Dermis microvascular lymphatic vessel endothelial cell (primary cell): ENCODE data around the gene CR2. TPM values are rescaled to one million over a fixed set of nuclear protein-coding genes. Genes with fewer than 3 reads are reported as not detected.
"Not testable (repeated sequence)": the region's sequence is repeated elsewhere in the genome, so short reads cannot be mapped to it uniquely, and the experiment has no call there.

ENCODE experiments used
- DNase-seq, 2 donors: peaks; one replicate each; pipeline versions ENCODE4 v3.0.0 to v3.0.0-alpha.2; 2010; ENCODE audit warnings: low read depth in 2 of 2
- total RNA-seq: library from RNA; depleted of rRNA; stranded (reverse); fragments of >200 nt; gene quantifications from 2 replicates; pipeline ENCODE4 v1.2.1, GENCODE V29; 2014

The CR2 gene
- total RNA-seq, 1 donor from 2014 or later, result under 0.01 TPM

GRCh38 chr1:207504438-207504837 is 50.3 kb downstream of the CR2 start:
- DNase-seq, result no peak

GRCh38 chr1:207510444-207510843 is 56.3 kb downstream of the CR2 start:
- no peak for DNase-seq

DNA sequence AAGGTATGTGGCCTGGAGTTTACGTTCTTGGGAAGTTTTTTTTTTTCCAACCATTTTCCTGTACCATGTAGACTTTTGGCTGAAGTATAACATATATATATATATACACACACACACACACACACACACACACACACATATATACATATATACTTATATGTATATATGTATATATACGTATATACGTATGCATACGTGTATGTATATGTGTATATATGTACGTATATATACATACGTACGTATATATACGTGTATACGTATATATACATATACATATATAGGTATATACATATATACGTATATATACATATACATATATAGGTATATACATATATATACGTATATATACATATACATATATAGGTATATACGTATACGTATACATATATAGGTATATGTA is 60.8 kb downstream of the CR2 start:
- DNase-seq, result no peak

DNA sequence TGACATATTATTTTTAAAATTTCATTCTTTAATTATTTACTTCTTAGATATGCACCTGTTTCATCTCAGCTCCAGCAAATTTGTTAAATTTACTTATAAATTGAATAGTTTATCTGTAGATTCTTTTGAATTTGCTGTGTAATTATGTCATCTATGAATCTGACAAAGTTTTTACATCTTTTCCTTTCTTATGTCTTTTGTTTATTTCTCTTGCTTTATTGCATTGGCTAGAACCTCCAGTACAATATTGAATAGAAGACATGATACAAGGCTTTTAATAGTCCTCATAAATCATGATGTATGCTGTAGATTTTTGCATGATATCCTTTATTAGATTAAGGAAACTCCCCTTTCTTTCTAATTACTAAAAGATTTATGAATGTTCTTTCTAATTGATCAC is 62.6 kb downstream of the CR2 start:
- DNase-seq, result no peak

GRCh38 chr1:207518608-207519236 is 64.6 kb downstream of the CR2 start:
- no peak for DNase-seq

DNA sequence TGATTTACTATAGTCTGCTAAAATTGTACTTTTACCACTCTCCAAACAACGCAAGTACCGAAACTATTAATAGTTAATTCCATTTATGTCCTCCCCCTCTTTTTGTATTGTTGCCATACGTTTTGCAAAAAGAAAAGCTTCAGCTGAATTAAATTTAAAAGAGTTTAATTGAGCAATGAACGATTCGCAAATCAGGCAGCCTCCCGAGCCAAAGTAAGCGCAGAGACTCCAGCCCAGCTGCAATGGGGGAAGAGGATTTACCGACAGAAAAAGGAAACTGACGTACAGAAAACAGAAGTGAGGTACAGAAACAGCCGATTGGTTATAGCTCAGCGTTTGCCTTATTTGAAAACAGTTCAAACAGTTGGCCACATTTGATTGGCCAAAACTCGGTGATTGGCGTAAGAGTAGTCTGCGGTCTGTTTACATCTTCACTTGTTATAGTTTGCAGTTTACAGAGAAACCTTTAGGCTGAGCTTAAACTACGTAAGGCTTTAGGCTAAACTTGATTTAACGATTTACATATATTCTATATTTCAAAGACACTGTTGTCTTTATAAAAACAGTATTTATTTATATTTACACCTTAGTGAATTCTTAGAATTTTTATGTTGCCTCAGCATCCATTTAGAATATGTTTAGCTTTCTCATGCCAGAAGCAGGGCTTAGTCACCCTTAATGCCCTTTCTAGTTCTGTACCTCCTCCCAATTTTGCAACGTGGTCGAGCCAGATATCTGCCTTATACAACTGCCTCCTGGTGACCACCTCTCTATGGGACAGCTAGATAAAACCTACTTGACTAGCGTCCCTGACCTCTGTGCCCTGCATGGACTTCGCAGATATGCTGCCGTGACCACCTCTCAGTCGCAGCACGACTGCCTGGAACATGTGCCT is 65.6 kb downstream of the CR2 start:
- no peak for DNase-seq

- DNase-seq, result not testable (repeated sequence)
These were observed 66.5 kb downstream of the CR2 start for GRCh38 chr1:207520400-207521345.

DNA sequence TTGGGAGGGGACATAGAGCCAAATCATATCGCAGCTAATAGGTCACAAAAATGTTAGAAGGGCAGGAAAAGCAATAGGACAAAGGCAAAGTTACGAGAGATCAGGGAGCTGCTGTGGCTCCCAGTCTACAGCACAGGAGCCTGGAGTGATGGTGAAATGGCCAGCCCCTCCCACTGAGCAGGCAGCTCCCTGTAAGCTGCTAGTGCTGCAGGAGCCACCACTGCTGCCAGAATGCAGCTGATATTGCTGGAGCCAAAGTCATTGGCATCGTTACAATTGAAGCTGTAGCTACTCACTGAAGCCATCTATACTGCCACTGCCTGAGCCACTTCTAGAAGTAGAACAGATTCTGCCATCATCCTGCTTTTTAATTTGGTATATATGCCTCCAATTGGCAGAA is 71.1 kb downstream of the CR2 start:
- DNase-seq, result not testable (repeated sequence)

- not testable (repeated sequence) for DNase-seq
These were observed 74.3 kb downstream of the CR2 start for GRCh38 chr1:207528401-207528800.

DNA sequence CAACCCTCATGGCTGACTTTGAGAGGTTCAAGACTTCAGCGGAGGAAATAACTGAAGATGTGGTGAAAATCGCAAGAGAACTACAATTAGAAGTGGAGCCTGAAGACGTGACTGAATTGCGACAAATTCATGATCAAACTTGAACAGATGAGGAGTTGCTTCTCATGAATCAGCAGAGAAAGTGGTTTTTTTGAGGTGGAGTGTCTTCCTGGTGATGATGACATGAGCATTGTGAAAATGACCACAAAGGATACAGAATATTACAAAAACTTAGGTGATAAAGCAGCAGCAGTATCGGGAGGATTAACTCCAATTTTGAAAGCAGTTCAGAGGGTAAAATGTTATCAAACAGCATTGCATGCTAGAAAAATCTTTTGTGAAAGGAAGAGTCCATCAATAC is 82.1 kb downstream of the CR2 start:
- DNase-seq, result not testable (repeated sequence)

Other genes with a start within 250 kb of the CR2 start
- 85.1 and 99.6 TPM in 2 replicates for gene CD55, start 132.7 kb upstream of the CR2 start, total RNA-seq
- not detected in 2 replicates for gene CR1, start 41.8 kb downstream of the CR2 start, total RNA-seq
- not detected in 2 replicates for gene CR1L, start 190.8 kb downstream of the CR2 start, total RNA-seq